ENCODE data around the gene CASS4.

The CASS4 gene

DNA sequence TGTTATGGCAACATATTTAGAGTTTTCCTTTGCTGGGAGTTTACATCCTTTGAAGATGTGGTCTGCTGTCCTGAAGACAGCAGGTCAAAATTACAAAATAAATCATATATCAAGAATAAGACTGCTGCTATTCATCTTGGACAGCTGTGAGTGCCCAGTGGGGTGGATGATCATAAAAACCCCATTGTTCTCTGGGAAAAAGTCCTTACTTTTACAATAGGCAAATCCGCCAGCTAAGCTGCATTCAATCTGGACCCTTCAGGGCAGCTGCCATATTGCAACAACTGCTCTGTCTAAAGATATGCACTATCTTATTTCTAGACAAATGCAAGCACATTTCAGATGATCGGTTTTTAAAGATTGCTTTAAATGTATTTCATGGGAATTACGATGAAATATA, 19.4 kb downstream of the CASS4 start:
- H3K4me3 ChIP-seq (replicated peaks; ENCODE audit: low read depth, low read length) = no peak overlapping the region
- TF ChIP-seq CTCF (IDR thresholded peaks at IDR 0.05; ENCODE audit: low read depth, low read length, missing control alignments) = no peak
- no peak for DNase-seq (ENCODE audit: extremely low read depth, low read depth)

DNA sequence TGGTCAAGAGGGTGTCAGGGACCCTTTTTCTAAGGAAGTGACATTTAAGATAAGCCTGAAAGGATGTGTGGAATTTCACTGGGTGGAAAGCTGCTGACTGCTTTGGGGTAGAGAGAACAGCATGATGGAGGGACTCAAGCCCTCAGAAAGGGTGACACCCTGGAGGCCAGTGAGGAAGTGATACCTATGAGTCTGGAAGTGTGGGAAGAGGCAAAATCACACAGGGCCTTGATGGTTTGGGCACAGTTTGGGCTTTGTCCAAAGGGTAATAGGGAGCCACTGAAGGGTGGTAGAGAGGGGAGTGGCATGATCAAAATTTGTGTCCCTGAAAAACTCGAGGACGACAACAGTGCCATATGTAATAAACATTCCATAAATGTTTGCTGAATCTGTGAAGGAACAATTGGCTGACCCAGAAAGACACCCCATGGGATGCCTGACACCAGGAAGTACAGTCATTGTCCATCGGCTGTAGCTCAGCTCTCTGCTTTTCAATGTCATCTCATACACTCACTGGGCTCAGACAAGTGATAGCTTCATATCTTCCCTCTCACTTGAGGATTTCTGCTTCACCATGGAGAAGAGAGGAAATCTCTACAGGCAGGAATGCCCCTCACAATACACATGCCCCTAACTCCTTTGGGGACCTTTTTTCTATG, 21.3 kb downstream of the CASS4 start:
- TF ChIP-seq CTCF (IDR thresholded peaks at IDR 0.05; ENCODE audit: low read depth, low read length, missing control alignments) = no peak
- H3K4me3 ChIP-seq (replicated peaks; ENCODE audit: low read depth, low read length) = no peak overlapping the region
- DNase-seq (ENCODE audit: extremely low read depth, low read depth) = no peak

DNA sequence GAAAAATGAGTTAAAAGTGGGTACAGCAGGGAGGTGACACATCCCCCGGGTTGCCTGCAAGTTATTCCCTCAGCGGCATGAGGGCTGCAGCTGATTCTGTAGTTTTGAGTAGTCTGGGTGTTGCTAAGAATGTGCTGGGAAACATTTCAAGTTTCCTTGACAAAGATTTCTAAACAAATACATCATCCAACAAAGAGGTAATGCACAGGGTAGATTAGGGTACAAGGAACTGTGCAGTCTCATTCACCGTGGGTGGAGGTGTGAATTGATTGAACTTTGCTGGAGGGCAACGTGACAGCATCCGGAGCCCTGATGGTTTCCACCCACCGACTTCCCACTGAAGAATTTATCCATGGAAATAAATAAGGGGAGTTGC, 21.8 kb downstream of the CASS4 start:
- no peak for TF ChIP-seq CTCF (IDR thresholded peaks at IDR 0.05; ENCODE audit: low read depth, low read length, missing control alignments)
- DNase-seq (ENCODE audit: extremely low read depth, low read depth) = peak; percentile 77
- H3K4me3 ChIP-seq (replicated peaks; ENCODE audit: low read depth, low read length) = no peak overlapping the region

DNA sequence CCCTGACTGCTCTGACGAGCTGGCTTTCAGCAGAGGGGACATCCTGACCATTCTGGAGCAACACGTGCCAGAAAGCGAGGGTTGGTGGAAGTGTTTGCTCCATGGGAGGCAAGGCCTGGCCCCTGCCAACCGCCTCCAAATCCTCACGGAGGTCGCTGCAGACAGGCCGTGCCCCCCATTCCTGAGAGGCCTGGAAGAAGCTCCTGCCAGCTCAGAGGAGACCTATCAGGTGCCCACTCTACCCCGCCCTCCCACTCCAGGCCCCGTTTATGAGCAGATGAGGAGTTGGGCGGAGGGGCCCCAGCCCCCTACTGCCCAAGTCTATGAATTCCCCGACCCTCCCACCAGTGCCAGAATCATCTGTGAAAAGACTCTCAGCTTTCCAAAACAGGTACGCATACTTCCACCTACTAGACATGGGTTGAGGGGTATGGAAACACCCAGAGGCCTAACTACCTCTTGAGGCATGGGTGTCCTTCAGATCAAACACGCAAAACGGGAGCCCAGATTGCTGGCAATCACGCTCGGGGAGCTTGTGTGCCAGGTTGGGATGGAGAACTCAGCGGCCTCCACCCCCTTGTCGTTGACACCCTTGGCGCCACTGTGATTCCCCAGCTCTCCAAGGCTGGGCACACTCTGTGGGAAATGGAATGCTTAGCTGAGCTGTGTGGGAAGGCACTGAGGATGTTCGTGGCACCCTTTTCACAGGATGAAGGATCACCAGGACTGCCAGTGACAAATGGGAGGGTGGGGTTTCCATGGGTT, 25.3 kb downstream of the CASS4 start:
- DNase-seq (ENCODE audit: extremely low read depth, low read depth) = no peak
- H3K4me3 ChIP-seq (replicated peaks; ENCODE audit: low read depth, low read length) = no peak overlapping the region
- no peak for TF ChIP-seq CTCF (IDR thresholded peaks at IDR 0.05; ENCODE audit: low read depth, low read length, missing control alignments)

DNA sequence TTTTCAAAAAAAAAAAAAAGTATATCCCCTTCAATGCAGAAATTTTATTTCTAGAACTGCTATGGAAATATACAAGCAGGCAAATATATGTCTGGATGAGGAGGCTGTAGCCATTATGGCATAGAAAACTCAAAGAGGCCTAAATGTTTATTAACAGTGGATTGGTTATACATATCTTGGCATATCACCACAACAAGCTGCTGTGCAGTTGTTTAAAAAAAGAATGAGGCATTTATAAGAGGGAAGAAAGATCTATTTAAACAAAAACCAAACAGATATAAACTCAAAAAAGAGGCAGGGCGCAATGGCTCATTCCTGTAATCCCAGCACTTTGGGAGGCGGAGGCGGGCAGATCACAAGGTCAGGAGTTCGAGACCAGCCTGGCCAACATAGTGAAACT, 26.2 kb downstream of the CASS4 start:
- DNase-seq (ENCODE audit: extremely low read depth, low read depth) = no peak
- no peak overlapping the region for H3K4me3 ChIP-seq (replicated peaks; ENCODE audit: low read depth, low read length)
- TF ChIP-seq CTCF (IDR thresholded peaks at IDR 0.05; ENCODE audit: low read depth, low read length, missing control alignments) = no peak

- peak; percentile 87 for DNase-seq (ENCODE audit: extremely low read depth, low read depth)
- no peak for TF ChIP-seq CTCF (IDR thresholded peaks at IDR 0.05; ENCODE audit: low read depth, low read length, missing control alignments)
These were observed 27.8 kb downstream of the CASS4 start for GRCh38 chr20:56439771-56440291.

More at GRCh38 chr20:56439771-56440291, 27.8 kb downstream of the CASS4 start:
- H3K4me3 ChIP-seq (replicated peaks; ENCODE audit: low read depth, low read length) = no peak overlapping the region

Data from HFF-Myc (cell line).